Parathyroid adenoma (tissue), 2 donors: ENCODE data around the gene HSP90AB1.
A peak's percentile ranks its signal among the peaks of the same experiment; 100 is the strongest.

Experiments used
- H2AFZ ChIP-seq: fragments of 300-600 bp; sonication (generic); one replicate; pipeline ENCODE4 v1.7.0; 2017; ENCODE audit warnings: antibody characterized with exemption, mild to moderate bottlenecking
- H3K27ac ChIP-seq: fragments of 300-600 bp; sonication (generic); one replicate; pipeline ENCODE4 v1.7.0; 2017
- H3K27me3 ChIP-seq: fragments of 300-600 bp; sonication (generic); one replicate; pipeline ENCODE4 v1.7.0; 2017; ENCODE audit warnings: low read length; ENCODE audit not compliant: control insufficient read depth, insufficient read depth
- H3K36me3 ChIP-seq: fragments of 300-600 bp; sonication (generic); one replicate; pipeline ENCODE4 v1.7.0; 2017; ENCODE audit warnings: low read length; ENCODE audit not compliant: control insufficient read depth, insufficient read depth
- H3K4me1 ChIP-seq: fragments of 300-600 bp; sonication (generic); one replicate; pipeline ENCODE4 v1.7.0; 2017; ENCODE audit warnings: control low read depth
- H3K4me2 ChIP-seq: fragments of 300-600 bp; sonication (generic); one replicate; pipeline ENCODE4 v1.7.0; 2017; ENCODE audit warnings: low read length
- H3K4me3 ChIP-seq: fragments of 300-600 bp; sonication (generic); one replicate; pipeline ENCODE4 v1.7.0; 2017; ENCODE audit warnings: low read depth, low read length
- H3K79me2 ChIP-seq: fragments of 300-600 bp; sonication (generic); one replicate; pipeline ENCODE4 v1.7.0; 2017; ENCODE audit warnings: control low read depth
- H3K9ac ChIP-seq: fragments of 300-600 bp; sonication (generic); one replicate; pipeline ENCODE4 v1.7.0; 2017; ENCODE audit warnings: mild to moderate bottlenecking
- H3K9me3 ChIP-seq: fragments of 300-600 bp; sonication (generic); one replicate; pipeline ENCODE4 v1.7.0; 2017; ENCODE audit warnings: low read length; ENCODE audit not compliant: control insufficient read depth
- TF ChIP-seq, protein P1 (sequence below): fragments of 300-600 bp; sonication (generic); IDR thresholded peaks from one replicate; pipeline ENCODE4 v1.7.0; 2017; ENCODE audit warnings: antibody characterized with exemption, mild to moderate bottlenecking
- donor health status: primary hyperparathyroidism.

The HSP90AB1 gene

DNA sequence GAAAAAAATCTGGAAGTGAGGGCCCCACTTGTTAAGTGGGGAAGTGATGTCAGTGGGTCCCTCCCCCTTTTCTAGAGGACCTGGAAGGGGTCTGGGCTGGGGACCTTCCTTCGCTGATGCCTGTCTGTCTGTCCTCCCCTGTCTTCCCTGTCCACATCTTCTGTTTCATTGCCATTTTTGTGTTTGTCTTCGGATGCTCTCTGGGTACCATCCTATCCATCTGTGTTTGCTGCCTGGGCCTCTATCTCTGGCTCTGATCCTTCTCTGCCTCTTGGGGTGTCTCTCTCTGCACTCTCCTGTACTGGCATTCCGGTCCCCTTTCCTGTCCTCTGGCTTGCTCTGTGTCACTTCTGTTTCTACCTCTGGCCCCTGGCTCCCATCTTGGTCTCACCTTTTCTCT lies 25.6 kb downstream of the HSP90AB1 start:
- no peaks in the 10 kb centered on the region for H3K9me3 ChIP-seq
- H3K4me1 ChIP-seq: no peaks in the 10 kb centered on the region
- TF ChIP-seq, protein P1, sequence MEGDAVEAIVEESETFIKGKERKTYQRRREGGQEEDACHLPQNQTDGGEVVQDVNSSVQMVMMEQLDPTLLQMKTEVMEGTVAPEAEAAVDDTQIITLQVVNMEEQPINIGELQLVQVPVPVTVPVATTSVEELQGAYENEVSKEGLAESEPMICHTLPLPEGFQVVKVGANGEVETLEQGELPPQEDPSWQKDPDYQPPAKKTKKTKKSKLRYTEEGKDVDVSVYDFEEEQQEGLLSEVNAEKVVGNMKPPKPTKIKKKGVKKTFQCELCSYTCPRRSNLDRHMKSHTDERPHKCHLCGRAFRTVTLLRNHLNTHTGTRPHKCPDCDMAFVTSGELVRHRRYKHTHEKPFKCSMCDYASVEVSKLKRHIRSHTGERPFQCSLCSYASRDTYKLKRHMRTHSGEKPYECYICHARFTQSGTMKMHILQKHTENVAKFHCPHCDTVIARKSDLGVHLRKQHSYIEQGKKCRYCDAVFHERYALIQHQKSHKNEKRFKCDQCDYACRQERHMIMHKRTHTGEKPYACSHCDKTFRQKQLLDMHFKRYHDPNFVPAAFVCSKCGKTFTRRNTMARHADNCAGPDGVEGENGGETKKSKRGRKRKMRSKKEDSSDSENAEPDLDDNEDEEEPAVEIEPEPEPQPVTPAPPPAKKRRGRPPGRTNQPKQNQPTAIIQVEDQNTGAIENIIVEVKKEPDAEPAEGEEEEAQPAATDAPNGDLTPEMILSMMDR: no peak
- no peak overlapping the region for H2AFZ ChIP-seq
- H3K27me3 ChIP-seq: no peaks in the 10 kb centered on the region
- no peak overlapping the region for H3K27ac ChIP-seq
- no peak overlapping the region for H3K9ac ChIP-seq
- H3K4me3 ChIP-seq: no peak overlapping the region
- H3K36me3 ChIP-seq: no peaks in the 10 kb centered on the region
- no peaks in the 10 kb centered on the region for H3K79me2 ChIP-seq
- no peak overlapping the region for H3K4me2 ChIP-seq

DNA sequence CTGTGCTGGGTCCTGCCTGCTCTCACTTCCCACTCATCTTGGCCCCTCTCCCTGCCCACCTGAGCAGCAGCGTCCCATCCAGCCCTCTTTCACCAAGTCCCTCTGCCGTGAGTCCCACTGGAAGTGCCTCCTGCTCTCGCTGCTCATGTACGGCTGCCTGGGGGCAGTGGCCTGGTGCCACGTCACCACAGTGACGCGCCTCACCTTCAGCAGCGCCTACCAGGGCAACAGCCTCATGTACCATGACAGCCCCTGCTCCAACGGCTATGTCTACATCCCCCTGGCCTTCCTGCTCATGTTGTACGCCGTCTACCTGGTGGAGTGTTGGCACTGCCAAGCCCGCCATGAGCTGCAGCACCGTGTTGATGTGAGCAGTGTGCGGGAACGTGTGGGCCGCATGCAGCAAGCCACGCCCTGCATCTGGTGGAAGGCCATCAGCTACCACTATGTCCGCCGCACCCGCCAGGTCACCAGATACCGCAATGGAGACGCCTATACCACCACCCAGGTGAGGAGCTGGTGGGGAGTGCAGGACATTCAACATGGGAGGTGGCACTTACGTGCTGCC lies 26.2 kb downstream of the HSP90AB1 start:
- Histone ChIP-seq H3K27me3 (no peaks in the 10 kb centered on the region), H3K9me3 (no peaks in the 10 kb centered on the region), H2AFZ (no peak overlapping the region), H3K36me3 (no peaks in the 10 kb centered on the region), H3K79me2 (no peaks in the 10 kb centered on the region), H3K27ac (no peak overlapping the region), H3K4me1 (no peaks in the 10 kb centered on the region), H3K9ac (no peak overlapping the region), H3K4me3 (no peak overlapping the region), H3K4me2 (no peak overlapping the region)
- TF ChIP-seq, protein P1: no peak

DNA sequence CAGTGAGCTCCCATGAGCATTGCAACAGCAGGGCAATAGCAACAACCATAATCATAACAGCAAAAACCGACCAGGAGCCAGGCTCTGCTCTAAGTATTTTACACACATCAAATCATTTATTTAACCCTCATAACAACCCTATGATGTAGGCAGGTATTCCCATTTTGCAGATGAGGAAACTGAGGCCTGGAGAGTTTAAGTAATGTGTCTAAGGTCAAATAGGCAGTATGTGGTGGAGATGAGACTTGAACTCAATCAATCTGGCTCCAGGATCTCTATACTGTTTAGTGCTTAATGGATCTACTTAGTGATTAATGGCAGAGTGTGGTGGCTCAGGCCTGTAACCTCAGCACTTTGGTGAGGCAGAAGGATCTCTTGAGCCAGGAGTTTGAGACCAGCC lies 26.7 kb downstream of the HSP90AB1 start:
- Histone ChIP-seq H3K79me2 (no peaks in the 10 kb centered on the region), H3K4me1 (no peaks in the 10 kb centered on the region), H3K36me3 (no peaks in the 10 kb centered on the region), H3K9ac (no peak overlapping the region), H3K4me3 (no peak overlapping the region), H3K4me2 (no peak overlapping the region), H3K9me3 (no peaks in the 10 kb centered on the region), H3K27me3 (no peaks in the 10 kb centered on the region), H3K27ac (no peak overlapping the region), H2AFZ (no peak overlapping the region)
- TF ChIP-seq, protein P1: no peak

DNA sequence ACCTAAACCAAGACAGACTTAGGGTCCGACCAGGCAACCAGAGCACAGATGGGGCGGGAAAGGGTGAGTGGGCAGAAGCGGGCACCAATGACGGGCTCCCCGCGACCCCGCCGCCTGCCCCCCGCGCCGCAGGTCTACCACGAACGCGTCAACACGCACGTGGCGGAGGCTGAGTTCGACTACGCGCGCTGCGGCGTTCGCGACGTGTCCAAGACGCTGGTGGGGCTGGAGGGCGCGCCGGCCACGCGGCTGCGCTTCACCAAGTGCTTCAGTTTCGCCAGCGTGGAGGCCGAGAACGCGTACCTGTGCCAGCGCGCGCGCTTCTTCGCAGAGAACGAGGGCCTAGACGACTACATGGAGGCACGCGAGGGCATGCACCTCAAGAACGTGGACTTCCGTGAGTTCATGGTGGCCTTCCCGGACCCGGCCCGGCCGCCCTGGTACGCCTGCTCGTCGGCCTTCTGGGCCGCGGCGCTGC lies 28.4 kb downstream of the HSP90AB1 start:
- no peaks in the 10 kb centered on the region for H3K36me3 ChIP-seq
- peak overlapping the region; percentile 74 for H3K4me2 ChIP-seq
- no peaks in the 10 kb centered on the region for H3K79me2 ChIP-seq
- peak overlapping the region; percentile 69 for H2AFZ ChIP-seq
- H3K9ac ChIP-seq: no peak overlapping the region
- TF ChIP-seq, protein P1: no peak
- no peaks in the 10 kb centered on the region for H3K4me1 ChIP-seq
- H3K4me3 ChIP-seq: no peak overlapping the region
- no peak overlapping the region for H3K27ac ChIP-seq
- no peaks in the 10 kb centered on the region for H3K9me3 ChIP-seq
- no peaks in the 10 kb centered on the region for H3K27me3 ChIP-seq
